Measurements from ENCODE around the gene PLVAP. TPM values are rescaled to one million over a fixed set of nuclear protein-coding genes. Genes with fewer than 3 reads are reported as not detected.

PLVAP gene
- total and polyA plus RNA-seq, 9 of the 15 experiments (the other 6 are each of a cell fraction or from before 2014, with no cell fraction given) = 0.09 to 0.84 (median 0.51) TPM; not detected in 4

DNA sequence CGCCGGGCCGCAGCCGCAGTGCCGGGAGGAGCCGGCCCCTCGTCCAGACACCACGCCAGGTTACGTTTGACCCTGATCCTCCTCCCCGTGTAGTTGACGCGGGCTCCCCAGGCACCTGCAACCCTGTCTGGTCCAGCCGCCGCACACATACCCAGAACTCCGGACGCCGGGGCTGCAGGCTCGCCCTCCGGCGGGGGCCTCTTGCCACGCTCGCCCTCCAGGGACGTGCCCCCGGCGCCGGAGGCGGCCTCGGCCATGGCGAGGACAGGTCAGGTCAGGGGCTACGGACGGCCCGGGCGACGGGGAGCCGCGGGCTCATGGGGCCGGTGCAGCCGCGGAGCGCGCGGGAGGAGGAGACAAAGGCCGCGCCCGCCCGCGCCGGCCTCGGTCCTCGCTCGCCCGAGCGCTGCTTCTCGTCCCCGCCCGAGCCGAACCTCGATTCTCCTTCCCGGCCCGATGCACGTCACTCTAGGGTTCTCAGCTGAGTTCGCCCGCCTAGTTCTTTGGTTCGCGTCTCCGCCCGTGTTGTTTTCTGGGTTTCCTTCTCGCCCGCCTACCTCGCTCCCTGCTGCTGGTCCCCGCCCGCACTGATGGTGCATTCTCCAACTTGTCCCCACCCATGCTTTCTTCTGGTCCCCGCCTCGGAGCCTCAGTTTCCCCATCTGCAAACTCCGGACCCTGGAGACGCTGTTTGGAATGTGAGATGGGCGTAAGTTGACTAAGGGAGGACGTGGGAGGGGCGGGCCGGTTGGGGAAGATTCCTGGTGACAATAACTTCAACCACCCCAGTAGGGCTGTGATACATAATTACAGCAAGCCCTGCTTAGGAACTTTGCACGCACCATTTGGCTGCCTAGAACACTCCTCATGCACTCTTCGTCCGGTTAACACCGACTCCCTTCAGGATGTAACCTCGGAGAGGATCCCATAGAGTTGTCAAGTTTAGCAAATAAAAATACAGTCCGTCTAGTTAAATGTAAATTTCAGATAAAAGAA is 42.4 kb downstream of the PLVAP start, which contains the start of gene ANO8 (continued):
- TF ChIP-seq, protein P1, sequence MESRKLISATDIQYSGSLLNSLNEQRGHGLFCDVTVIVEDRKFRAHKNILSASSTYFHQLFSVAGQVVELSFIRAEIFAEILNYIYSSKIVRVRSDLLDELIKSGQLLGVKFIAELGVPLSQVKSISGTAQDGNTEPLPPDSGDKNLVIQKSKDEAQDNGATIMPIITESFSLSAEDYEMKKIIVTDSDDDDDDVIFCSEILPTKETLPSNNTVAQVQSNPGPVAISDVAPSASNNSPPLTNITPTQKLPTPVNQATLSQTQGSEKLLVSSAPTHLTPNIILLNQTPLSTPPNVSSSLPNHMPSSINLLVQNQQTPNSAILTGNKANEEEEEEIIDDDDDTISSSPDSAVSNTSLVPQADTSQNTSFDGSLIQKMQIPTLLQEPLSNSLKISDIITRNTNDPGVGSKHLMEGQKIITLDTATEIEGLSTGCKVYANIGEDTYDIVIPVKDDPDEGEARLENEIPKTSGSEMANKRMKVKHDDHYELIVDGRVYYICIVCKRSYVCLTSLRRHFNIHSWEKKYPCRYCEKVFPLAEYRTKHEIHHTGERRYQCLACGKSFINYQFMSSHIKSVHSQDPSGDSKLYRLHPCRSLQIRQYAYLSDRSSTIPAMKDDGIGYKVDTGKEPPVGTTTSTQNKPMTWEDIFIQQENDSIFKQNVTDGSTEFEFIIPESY (CRISPR knock-in tag; IDR thresholded peaks at IDR 0.05) = peak; percentile 91
- no peak for TF ChIP-seq EZH2 (IDR thresholded peaks at IDR 0.05; ENCODE audit: borderline replicate concordance, low read depth, low read length)
- TF ChIP-seq PTRF (tag; IDR thresholded peaks at IDR 0.05) = no peak
- TF ChIP-seq HCFC1 (IDR thresholded peaks at IDR 0.05; ENCODE audit: low read depth, low read length) = peak; percentile 64
- TF ChIP-seq, protein P2, sequence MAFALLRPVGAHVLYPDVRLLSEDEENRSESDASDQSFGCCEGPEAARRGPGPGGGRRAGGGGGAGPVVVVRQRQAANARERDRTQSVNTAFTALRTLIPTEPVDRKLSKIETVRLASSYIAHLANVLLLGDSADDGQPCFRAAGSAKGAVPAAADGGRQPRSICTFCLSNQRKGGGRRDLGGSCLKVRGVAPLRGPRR (CRISPR knock-in tag; IDR thresholded peaks at IDR 0.05) = no peak
- no peak for TF ChIP-seq CBX2 (IDR thresholded peaks at IDR 0.05; ENCODE audit: insufficient read depth, low read length, poor library complexity, severe bottlenecking)
- TF ChIP-seq, protein P3, sequence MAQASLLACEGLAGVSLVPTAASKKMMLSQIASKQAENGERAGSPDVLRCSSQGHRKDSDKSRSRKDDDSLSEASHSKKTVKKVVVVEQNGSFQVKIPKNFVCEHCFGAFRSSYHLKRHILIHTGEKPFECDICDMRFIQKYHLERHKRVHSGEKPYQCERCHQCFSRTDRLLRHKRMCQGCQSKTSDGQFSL (CRISPR knock-in tag; IDR thresholded peaks at IDR 0.05) = no peak
- TF ChIP-seq, protein P3 (tag; IDR thresholded peaks at IDR 0.05) = no peak
- TF ChIP-seq, protein P4, sequence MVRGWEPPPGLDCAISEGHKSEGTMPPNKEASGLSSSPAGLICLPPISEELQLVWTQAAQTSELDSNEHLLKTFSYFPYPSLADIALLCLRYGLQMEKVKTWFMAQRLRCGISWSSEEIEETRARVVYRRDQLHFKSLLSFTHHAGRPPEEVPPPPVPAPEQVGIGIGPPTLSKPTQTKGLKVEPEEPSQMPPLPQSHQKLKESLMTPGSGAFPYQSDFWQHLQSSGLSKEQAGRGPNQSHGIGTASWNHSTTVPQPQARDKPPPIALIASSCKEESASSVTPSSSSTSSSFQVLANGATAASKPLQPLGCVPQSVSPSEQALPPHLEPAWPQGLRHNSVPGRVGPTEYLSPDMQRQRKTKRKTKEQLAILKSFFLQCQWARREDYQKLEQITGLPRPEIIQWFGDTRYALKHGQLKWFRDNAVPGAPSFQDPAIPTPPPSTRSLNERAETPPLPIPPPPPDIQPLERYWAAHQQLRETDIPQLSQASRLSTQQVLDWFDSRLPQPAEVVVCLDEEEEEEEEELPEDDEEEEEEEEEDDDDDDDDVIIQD (CRISPR knock-in tag; IDR thresholded peaks at IDR 0.05) = no peak
- peak; percentile 63 for TF ChIP-seq RBM25 (IDR thresholded peaks at IDR 0.05; ENCODE audit: low read depth, low read length, severe bottlenecking)
- no peak for TF ChIP-seq GATA2 (CRISPR knock-in tag; IDR thresholded peaks at IDR 0.05)
- TF ChIP-seq, protein P5, sequence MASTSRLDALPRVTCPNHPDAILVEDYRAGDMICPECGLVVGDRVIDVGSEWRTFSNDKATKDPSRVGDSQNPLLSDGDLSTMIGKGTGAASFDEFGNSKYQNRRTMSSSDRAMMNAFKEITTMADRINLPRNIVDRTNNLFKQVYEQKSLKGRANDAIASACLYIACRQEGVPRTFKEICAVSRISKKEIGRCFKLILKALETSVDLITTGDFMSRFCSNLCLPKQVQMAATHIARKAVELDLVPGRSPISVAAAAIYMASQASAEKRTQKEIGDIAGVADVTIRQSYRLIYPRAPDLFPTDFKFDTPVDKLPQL (IDR thresholded peaks at IDR 0.05; ENCODE audit: extremely low read depth, insufficient read length) = no peak
- peak in 1 of 2 experiments; percentile 57; a peak in 1 of 4 replicates for TF ChIP-seq SRF (CRISPR knock-in tag; IDR thresholded peaks at IDR 0.05)
- TF ChIP-seq, protein P6, sequence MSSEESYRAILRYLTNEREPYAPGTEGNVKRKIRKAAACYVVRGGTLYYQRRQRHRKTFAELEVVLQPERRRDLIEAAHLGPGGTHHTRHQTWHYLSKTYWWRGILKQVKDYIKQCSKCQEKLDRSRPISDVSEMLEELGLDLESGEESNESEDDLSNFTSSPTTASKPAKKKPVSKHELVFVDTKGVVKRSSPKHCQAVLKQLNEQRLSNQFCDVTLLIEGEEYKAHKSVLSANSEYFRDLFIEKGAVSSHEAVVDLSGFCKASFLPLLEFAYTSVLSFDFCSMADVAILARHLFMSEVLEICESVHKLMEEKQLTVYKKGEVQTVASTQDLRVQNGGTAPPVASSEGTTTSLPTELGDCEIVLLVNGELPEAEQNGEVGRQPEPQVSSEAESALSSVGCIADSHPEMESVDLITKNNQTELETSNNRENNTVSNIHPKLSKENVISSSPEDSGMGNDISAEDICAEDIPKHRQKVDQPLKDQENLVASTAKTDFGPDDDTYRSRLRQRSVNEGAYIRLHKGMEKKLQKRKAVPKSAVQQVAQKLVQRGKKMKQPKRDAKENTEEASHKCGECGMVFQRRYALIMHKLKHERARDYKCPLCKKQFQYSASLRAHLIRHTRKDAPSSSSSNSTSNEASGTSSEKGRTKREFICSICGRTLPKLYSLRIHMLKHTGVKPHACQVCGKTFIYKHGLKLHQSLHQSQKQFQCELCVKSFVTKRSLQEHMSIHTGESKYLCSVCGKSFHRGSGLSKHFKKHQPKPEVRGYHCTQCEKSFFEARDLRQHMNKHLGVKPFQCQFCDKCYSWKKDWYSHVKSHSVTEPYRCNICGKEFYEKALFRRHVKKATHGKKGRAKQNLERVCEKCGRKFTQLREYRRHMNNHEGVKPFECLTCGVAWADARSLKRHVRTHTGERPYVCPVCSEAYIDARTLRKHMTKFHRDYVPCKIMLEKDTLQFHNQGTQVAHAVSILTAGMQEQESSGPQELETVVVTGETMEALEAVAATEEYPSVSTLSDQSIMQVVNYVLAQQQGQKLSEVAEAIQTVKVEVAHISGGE (CRISPR knock-in tag; IDR thresholded peaks at IDR 0.05) = peak in 1 of 3 experiments; percentile 96; a peak in 4 of 6 replicates

Measured in K562 (cell line).